ENCODE results near the gene MYH16. TPM values are rescaled to one million over a fixed set of nuclear protein-coding genes. Genes with fewer than 3 reads are reported as not detected.
"Not testable (repeated sequence)": the region's sequence is repeated elsewhere in the genome, so short reads cannot be mapped to it uniquely, and the experiment has no call there.

MYH16 gene
- total RNA-seq (2014; rRNA removed; shearing (Covaris generic)) (not detected in 2 replicates), polyA plus RNA-seq (2016; fragmentation: Nextera tagmentation; extraction: Ambion mirVana) (not detected in 2 replicates)

- H2AFZ ChIP-seq, result peak within 1 kb of the TSS; percentile 7; the same call in 1 of the 2 replicates
- no peaks in the 10 kb centered on the region for H4K20me1 ChIP-seq (ENCODE audit: insufficient read depth)
- H3K4me3 ChIP-seq, result no peak within 1 kb of the TSS
- H3K9ac ChIP-seq, result no peak within 1 kb of the TSS
- H3K36me3 ChIP-seq (ENCODE audit: low read depth), result no peaks in the 10 kb centered on the region
- no peaks in the 10 kb centered on the region for H3K9me2 ChIP-seq (ENCODE audit: insufficient read depth)
- no peaks in the 10 kb centered on the region for H3K9me3 ChIP-seq (ENCODE audit: low read depth)
- no peak within 1 kb of the TSS for H3K4me2 ChIP-seq (ENCODE audit: unreplicated experiment)
- peak; percentile 4 for DNase-seq
- no peaks in the 10 kb centered on the region for H3K27me3 ChIP-seq (replicated peaks; ENCODE audit: insufficient read depth)
- 78 to 82% methylated on average over 2 of the region's 2 CpGs for WGBS, 2 experiments (ENCODE audit: low coverage in 1 of 2, low lambda C conversion rate in 2 of 2, missing lambda C conversion rate in 2 of 2)
- H3F3A ChIP-seq (ENCODE audit: insufficient read depth), result peaks cover 11% of the 10 kb centered on the region; the same call in 1 of the 2 replicates
- in situ Hi-C loops (cut with MboI), result no loop called here
- H3K4me1 ChIP-seq (ENCODE audit: insufficient read depth), result peaks cover 18% of the 10 kb centered on the region
- TF ChIP-seq EZH2 (IDR thresholded peaks at IDR 0.05; ENCODE audit: insufficient read depth, poor library complexity, severe bottlenecking) (no peak), EZH2phosphoT487 (IDR thresholded peaks at IDR 0.05; ENCODE audit: insufficient read depth, low read depth) (no peak)
- no peak within 1 kb of the TSS for H3K27ac ChIP-seq
- no peaks in the 10 kb centered on the region for H3K79me2 ChIP-seq (ENCODE audit: insufficient read depth)
These were observed at the start of gene MYH16 for GRCh38 chr7:99272476-99273045. MYH16 (plus strand) TSS chr7:99272839.

- H3K4me2 ChIP-seq (ENCODE audit: unreplicated experiment); H3K79me2 ChIP-seq (ENCODE audit: insufficient read depth); H2AFZ ChIP-seq; H4K20me1 ChIP-seq (ENCODE audit: insufficient read depth); H3F3A ChIP-seq (ENCODE audit: insufficient read depth); H3K4me3 ChIP-seq; in situ Hi-C loops (cut with MboI); H3K9ac ChIP-seq; H3K27me3 ChIP-seq (replicated peaks; ENCODE audit: insufficient read depth); H3K9me3 ChIP-seq (ENCODE audit: low read depth); H3K36me3 ChIP-seq (ENCODE audit: low read depth); H3K9me2 ChIP-seq (ENCODE audit: insufficient read depth); H3K27ac ChIP-seq; H3K4me1 ChIP-seq (ENCODE audit: insufficient read depth): not testable (repeated sequence)
- DNase-seq, result peak; percentile 47
- WGBS, 2 experiments (ENCODE audit: low coverage in 1 of 2, low lambda C conversion rate in 2 of 2, missing lambda C conversion rate in 2 of 2), result 65 to 70% methylated on average over 13 to 15 of the region's 15 CpGs
These were observed 48.3 kb upstream of the MYH16 start for GRCh38 chr7:99224263-99224898.

GRCh38 chr7:99224899-99225265, 47.8 kb upstream of the MYH16 start:
- H3K9me3 ChIP-seq (ENCODE audit: low read depth), result no peaks in the 10 kb centered on the region
- no peaks in the 10 kb centered on the region for H3K79me2 ChIP-seq (ENCODE audit: insufficient read depth)
- no peak overlapping the region for H3K4me3 ChIP-seq
- H3K36me3 ChIP-seq (ENCODE audit: low read depth), result no peaks in the 10 kb centered on the region
- no peaks in the 10 kb centered on the region for H4K20me1 ChIP-seq (ENCODE audit: insufficient read depth)
- no peaks in the 10 kb centered on the region for H3K9me2 ChIP-seq (ENCODE audit: insufficient read depth)
- 94 to 96% methylated on average over 2 of the region's 2 CpGs for WGBS, 2 experiments (ENCODE audit: low coverage in 1 of 2, low lambda C conversion rate in 2 of 2, missing lambda C conversion rate in 2 of 2)
- DNase-seq, result no peak
- H2AFZ ChIP-seq, result no peak overlapping the region
- in situ Hi-C loops (cut with MboI), result no loop called here
- no peak overlapping the region for H3K4me2 ChIP-seq (ENCODE audit: unreplicated experiment)
- no peaks in the 10 kb centered on the region for H3K27me3 ChIP-seq (replicated peaks; ENCODE audit: insufficient read depth)
- TF ChIP-seq EZH2 (IDR thresholded peaks at IDR 0.05; ENCODE audit: insufficient read depth, poor library complexity, severe bottlenecking) (no peak), EZH2phosphoT487 (IDR thresholded peaks at IDR 0.05; ENCODE audit: insufficient read depth, low read depth) (no peak)
- H3K27ac ChIP-seq, result no peak overlapping the region
- H3K9ac ChIP-seq, result no peak overlapping the region
- 0 out of 2 replicates have a peak, but pooled peaks cover 6% of the 10 kb centered on the region for H3K4me1 ChIP-seq (ENCODE audit: insufficient read depth)
- H3F3A ChIP-seq (ENCODE audit: insufficient read depth), result no peaks in the 10 kb centered on the region

- no peak for TF ChIP-seq EZH2 (IDR thresholded peaks at IDR 0.05; ENCODE audit: insufficient read depth, poor library complexity, severe bottlenecking)
- TF ChIP-seq EZH2phosphoT487 (IDR thresholded peaks at IDR 0.05; ENCODE audit: insufficient read depth, low read depth), result no peak
- WGBS, 2 experiments (ENCODE audit: low coverage in 1 of 2, low lambda C conversion rate in 2 of 2, missing lambda C conversion rate in 2 of 2), result 59 to 60% methylated on average over 4 of the region's 4 CpGs
- no peaks in the 10 kb centered on the region for H4K20me1 ChIP-seq (ENCODE audit: insufficient read depth)
- no peaks in the 10 kb centered on the region for H3F3A ChIP-seq (ENCODE audit: insufficient read depth)
- H3K9ac ChIP-seq, result no peak overlapping the region
- H3K4me1 ChIP-seq (ENCODE audit: insufficient read depth), result 0 out of 2 replicates have a peak, but pooled peaks cover 6% of the 10 kb centered on the region
- H3K4me2 ChIP-seq (ENCODE audit: unreplicated experiment), result no peak overlapping the region
- H3K9me2 ChIP-seq (ENCODE audit: insufficient read depth), result no peaks in the 10 kb centered on the region
- H3K27ac ChIP-seq, result no peak overlapping the region
- DNase-seq, result no peak
- H2AFZ ChIP-seq, result no peak overlapping the region
- no peaks in the 10 kb centered on the region for H3K9me3 ChIP-seq (ENCODE audit: low read depth)
- no peaks in the 10 kb centered on the region for H3K36me3 ChIP-seq (ENCODE audit: low read depth)
- in situ Hi-C loops (cut with MboI), result no loop called here
- H3K27me3 ChIP-seq (replicated peaks; ENCODE audit: insufficient read depth), result no peaks in the 10 kb centered on the region
- H3K4me3 ChIP-seq, result no peak overlapping the region
- H3K79me2 ChIP-seq (ENCODE audit: insufficient read depth), result no peaks in the 10 kb centered on the region
These were observed 43.4 kb upstream of the MYH16 start for GRCh38 chr7:99229234-99229633.

Data from GM23248 (cell line).